HL-60 (cell line): ENCODE results near the gene USF1.

Experiments
- POLR2AphosphoS5 ChIP-seq: IDR thresholded peaks from 2 replicates; pipeline ENCODE4 v1.6.1; 2012; ENCODE audit warnings: low read depth
- TF ChIP-seq, protein P1 (sequence below): IDR thresholded peaks from one replicate; pipeline ENCODE4 v1.5.1; 2011; ENCODE audit warnings: low read length, control low read depth, inconsistent platforms; ENCODE audit not compliant: insufficient read depth

DNA sequence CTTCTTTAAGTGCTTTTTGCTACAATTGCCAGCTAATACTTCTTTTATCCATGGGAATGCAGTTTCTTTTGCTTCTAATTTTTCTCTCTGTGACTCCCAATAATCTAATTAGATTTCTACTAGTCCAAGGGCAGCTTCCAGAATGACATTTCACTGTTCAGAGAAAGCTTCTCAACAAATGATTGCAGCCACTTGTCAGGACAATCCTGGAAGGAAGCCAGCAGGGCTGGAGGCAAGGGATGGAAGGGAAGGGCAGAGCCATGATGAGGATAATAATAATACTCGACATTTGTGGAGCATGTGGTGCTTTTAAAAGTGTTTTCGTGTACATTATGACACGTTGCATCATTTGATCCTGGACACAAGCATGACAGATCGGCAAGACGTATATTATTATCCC, 44.3 kb downstream of the USF1 start:
- no peak for TF ChIP-seq POLR2AphosphoS5
- TF ChIP-seq, protein P1, sequence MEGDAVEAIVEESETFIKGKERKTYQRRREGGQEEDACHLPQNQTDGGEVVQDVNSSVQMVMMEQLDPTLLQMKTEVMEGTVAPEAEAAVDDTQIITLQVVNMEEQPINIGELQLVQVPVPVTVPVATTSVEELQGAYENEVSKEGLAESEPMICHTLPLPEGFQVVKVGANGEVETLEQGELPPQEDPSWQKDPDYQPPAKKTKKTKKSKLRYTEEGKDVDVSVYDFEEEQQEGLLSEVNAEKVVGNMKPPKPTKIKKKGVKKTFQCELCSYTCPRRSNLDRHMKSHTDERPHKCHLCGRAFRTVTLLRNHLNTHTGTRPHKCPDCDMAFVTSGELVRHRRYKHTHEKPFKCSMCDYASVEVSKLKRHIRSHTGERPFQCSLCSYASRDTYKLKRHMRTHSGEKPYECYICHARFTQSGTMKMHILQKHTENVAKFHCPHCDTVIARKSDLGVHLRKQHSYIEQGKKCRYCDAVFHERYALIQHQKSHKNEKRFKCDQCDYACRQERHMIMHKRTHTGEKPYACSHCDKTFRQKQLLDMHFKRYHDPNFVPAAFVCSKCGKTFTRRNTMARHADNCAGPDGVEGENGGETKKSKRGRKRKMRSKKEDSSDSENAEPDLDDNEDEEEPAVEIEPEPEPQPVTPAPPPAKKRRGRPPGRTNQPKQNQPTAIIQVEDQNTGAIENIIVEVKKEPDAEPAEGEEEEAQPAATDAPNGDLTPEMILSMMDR = no peak
